22Rv1 (cell line): ENCODE data around the gene PRRG1.

Experiments
- ZFX ChIP-seq: fragments of 450-650 bp; IDR thresholded peaks from 2 replicates; pipeline ENCODE4 v1.6.1; 2017; ENCODE audit warnings: antibody characterized with exemption, borderline replicate concordance
- TF ChIP-seq, protein P1 (sequence below): fragments of 450-650 bp; IDR thresholded peaks from 2 replicates; pipeline ENCODE4 v1.5.1; 2017; ENCODE audit warnings: mild to moderate bottlenecking

DNA sequence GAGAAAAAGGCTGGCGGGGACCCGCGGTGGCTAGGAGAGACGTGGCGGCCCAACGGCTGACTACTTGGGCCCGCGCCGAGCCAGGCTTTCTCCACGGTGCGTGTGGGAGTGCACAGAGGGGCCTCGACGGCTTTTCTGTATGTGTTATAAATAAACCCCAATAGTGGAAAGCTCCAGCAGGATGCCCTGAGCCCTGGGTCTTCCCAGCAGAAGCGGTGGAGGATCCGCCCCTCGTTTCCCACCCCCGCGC is 268 bp upstream of the PRRG1 start:
- TF ChIP-seq, protein P1, sequence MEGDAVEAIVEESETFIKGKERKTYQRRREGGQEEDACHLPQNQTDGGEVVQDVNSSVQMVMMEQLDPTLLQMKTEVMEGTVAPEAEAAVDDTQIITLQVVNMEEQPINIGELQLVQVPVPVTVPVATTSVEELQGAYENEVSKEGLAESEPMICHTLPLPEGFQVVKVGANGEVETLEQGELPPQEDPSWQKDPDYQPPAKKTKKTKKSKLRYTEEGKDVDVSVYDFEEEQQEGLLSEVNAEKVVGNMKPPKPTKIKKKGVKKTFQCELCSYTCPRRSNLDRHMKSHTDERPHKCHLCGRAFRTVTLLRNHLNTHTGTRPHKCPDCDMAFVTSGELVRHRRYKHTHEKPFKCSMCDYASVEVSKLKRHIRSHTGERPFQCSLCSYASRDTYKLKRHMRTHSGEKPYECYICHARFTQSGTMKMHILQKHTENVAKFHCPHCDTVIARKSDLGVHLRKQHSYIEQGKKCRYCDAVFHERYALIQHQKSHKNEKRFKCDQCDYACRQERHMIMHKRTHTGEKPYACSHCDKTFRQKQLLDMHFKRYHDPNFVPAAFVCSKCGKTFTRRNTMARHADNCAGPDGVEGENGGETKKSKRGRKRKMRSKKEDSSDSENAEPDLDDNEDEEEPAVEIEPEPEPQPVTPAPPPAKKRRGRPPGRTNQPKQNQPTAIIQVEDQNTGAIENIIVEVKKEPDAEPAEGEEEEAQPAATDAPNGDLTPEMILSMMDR = no peak
- no peak for TF ChIP-seq ZFX
